Measurements from ENCODE around the gene EPN1. TPM values are rescaled to one million over a fixed set of nuclear protein-coding genes. Genes with fewer than 3 reads are reported as not detected.

The EPN1 gene
- total and polyA plus RNA-seq, 2 of the 8 experiments (the other 6 are each of a cell fraction or from before 2014, with no cell fraction given) = 49.6 to 200 TPM

GRCh38 chr19:55673889-55674288, 1.1 kb upstream of the EPN1 start:
- H4K5ac ChIP-seq (ENCODE audit: insufficient read length, low read depth, low read length) = no peak overlapping the region
- H2BK5ac ChIP-seq (ENCODE audit: low read depth, low read length) = 0 out of 2 replicates have a peak overlapping the region, but pooled peaks have one; percentile 78
- ChIA-PET CTCF (ENCODE audit: partially characterized antibody) (no interaction called here), POLR2A (ENCODE audit: partially characterized antibody) (interaction anchor here (0.9 to 2.5 kb wide), 8 partner anchors 9 to 34 kb away, joined by 3 to 18 read pairs (median 4); partner anchors contain the start of genes U2AF2 and ZNF580)
- H3K4ac ChIP-seq (replicated peaks; ENCODE audit: insufficient read length, low read depth, low read length) = no peak overlapping the region
- FAIRE-seq (no peak), DNase-seq (ENCODE audit: low read depth in 1 of 2, low spot score in 2 of 2) (no peak)
- no peak overlapping the region for H2BK20ac ChIP-seq (ENCODE audit: low read length)
- peaks cover 21 to 68% of the 10 kb centered on the region in 2 experiments for H3K79me2 ChIP-seq (ENCODE audit: control insufficient read depth in 1 of 2, insufficient read depth in 2 of 2, low read length in 2 of 2)
- H3K4me3 ChIP-seq (ENCODE audit: extremely low read depth in 1 of 4, insufficient read depth in 2 of 4, low read depth in 3 of 4, low read length in 4 of 4) = peak overlapping the region in 2 of 4 experiments; percentile 83 to 91; a peak in 2 of 8 replicates
- no peak overlapping the region for H3K14ac ChIP-seq (ENCODE audit: insufficient read length)
- H2BK120ac ChIP-seq (replicated peaks; ENCODE audit: low read depth, low read length) = no peak overlapping the region
- H2BK12ac ChIP-seq (ENCODE audit: low read depth, low read length) = no peak overlapping the region
- peaks cover 0 to 11% (median 6%) of the 10 kb centered on the region in 4 experiments; a peak in 5 of 7 replicates for H3K4me1 ChIP-seq (replicated peaks in 1 of 4; ENCODE audit: control insufficient read depth in 3 of 4, insufficient read depth in 4 of 4, low read length in 3 of 4)
- H3K9ac ChIP-seq (replicated peaks in 1 of 4; ENCODE audit: extremely low read depth in 1 of 4, low read depth in 3 of 4, low read length in 3 of 4) = 0 out of 7 replicates have a peak overlapping the region, but pooled peaks of 1 of the 4 experiments have one; percentile 34
- H4K20me1 ChIP-seq (replicated peaks in 1 of 2; ENCODE audit: control insufficient read depth in 1 of 2, insufficient read depth in 2 of 2, low read length in 2 of 2) = peaks cover 20 to 36% of the 10 kb centered on the region in 2 experiments
- H3K27me3 ChIP-seq (replicated peaks in 1 of 4; ENCODE audit: control insufficient read depth in 3 of 4, extremely low read depth in 1 of 4, insufficient read depth in 3 of 4, low read length in 3 of 4) = no peaks in the 10 kb centered on the region
- 0 out of 2 replicates have a peak overlapping the region, but pooled peaks have one; percentile 65 for H2AK5ac ChIP-seq (ENCODE audit: low read depth, low read length)
- no peaks in the 10 kb centered on the region for H3K9me3 ChIP-seq (ENCODE audit: insufficient read depth in 2 of 2, low read depth in 1 of 2, low read length in 1 of 2)
- peak overlapping the region; percentile 59; the same call in 1 of the 2 replicates for H4K8ac ChIP-seq (ENCODE audit: extremely low read depth, insufficient read depth, low read length)
- H3K4me2 ChIP-seq (ENCODE audit: insufficient read depth in 1 of 2, low read depth in 2 of 2, low read length in 2 of 2) = peak overlapping the region; percentile 58 to 63; a peak in 3 of 4 replicates
- no peak overlapping the region for H3K18ac ChIP-seq (ENCODE audit: extremely low read depth, low read length)
- no peak overlapping the region for H3K56ac ChIP-seq (replicated peaks; ENCODE audit: insufficient read length, low read depth, low read length)
- no peak overlapping the region for H2BK15ac ChIP-seq (ENCODE audit: low read length)
- H2AFZ ChIP-seq (ENCODE audit: low read length) = no peak overlapping the region
- WGBS, 2 experiments (ENCODE audit: extremely low coverage in 1 of 2, insufficient coverage in 1 of 2, insufficient read length in 1 of 2, insufficient replicate concordance in 2 of 2, low coverage in 1 of 2, low lambda C conversion rate in 2 of 2, missing lambda C conversion rate in 1 of 2) = 86% methylated on average over 1 of the region's 15 CpGs; no CpG with 5 or more reads in 1 of the 2 experiments
- H3K36me3 ChIP-seq (ENCODE audit: control insufficient read depth in 2 of 4, insufficient read depth in 4 of 4, low read length in 3 of 4) = peaks cover 14 to 24% (median 22%) of the 10 kb centered on the region in 4 experiments
- H3K27ac ChIP-seq (ENCODE audit: low read depth, low read length) = no peak overlapping the region
- H4K91ac ChIP-seq (replicated peaks; ENCODE audit: insufficient read length, low read length) = no peak overlapping the region
- no peak overlapping the region for H3K23ac ChIP-seq (ENCODE audit: insufficient read length)
- H3K79me1 ChIP-seq (ENCODE audit: low read depth, low read length) = peaks cover 12% of the 10 kb centered on the region
- H3K23me2 ChIP-seq (ENCODE audit: low read depth, low read length) = peaks cover 5% of the 10 kb centered on the region; the same call in 1 of the 2 replicates
- TF ChIP-seq CTBP2 (IDR thresholded peaks at IDR 0.05; ENCODE audit: borderline replicate concordance, insufficient read depth, insufficient read length, low read length) (no peak), RBBP5 (IDR thresholded peaks at IDR 0.05; ENCODE audit: borderline replicate concordance, low read depth, low read length) (no peak), USF2 (IDR thresholded peaks at IDR 0.05; ENCODE audit: low read length) (no peak), TBP (IDR thresholded peaks at IDR 0.05; ENCODE audit: low read depth, low read length) (no peak), EP300 (IDR thresholded peaks at IDR 0.05; ENCODE audit: borderline replicate concordance in 1 of 2, low read depth in 2 of 2, low read length in 2 of 2) (no peak), MAX (IDR thresholded peaks at IDR 0.05) (no peak), CTCF (IDR thresholded peaks at IDR 0.05; ENCODE audit: control extremely low read depth in 1 of 3, insufficient read depth in 1 of 3, low read depth in 1 of 3, low read length in 3 of 3) (no peak), SIRT6 (IDR thresholded peaks at IDR 0.05; ENCODE audit: low read length) (no peak)

Measured in H1 (cell line).